Measurements from ENCODE around the gene PEA15. TPM values are rescaled to one million over a fixed set of nuclear protein-coding genes. Genes with fewer than 3 reads are reported as not detected.

The PEA15 gene
- total and polyA plus RNA-seq, 10 of the 15 experiments (the other 5 are each of a cell fraction or from before 2014, with no cell fraction given): 15.1 to 269 (median 65.6) TPM

DNA sequence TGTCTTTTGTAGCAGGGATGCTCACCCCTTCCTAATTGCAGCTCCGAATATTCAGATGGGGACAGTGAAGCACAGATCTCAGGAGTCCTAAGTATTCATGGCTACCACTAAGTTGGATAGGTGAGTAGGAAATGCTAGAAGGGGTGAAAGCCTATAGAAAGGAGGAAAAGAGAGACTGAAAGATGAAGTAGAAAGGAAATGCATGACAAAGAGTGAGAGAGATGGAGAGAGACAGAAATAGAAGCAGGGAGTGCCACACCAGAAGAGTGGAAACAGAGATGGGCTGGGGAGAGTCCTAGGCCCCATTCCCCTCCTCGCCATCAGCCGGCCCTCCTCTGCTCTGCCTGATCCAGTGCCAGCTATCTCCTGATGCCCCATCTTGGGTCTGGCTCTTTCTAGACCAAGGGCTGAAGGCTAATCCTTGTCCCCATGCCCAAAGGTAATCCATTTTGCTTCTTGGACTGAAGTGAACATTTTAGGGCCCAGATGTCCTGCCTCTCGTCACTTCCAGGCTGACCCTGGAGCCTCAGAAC is 2.0 kb downstream of the PEA15 start (continued):
- TF ChIP-seq, protein P1, sequence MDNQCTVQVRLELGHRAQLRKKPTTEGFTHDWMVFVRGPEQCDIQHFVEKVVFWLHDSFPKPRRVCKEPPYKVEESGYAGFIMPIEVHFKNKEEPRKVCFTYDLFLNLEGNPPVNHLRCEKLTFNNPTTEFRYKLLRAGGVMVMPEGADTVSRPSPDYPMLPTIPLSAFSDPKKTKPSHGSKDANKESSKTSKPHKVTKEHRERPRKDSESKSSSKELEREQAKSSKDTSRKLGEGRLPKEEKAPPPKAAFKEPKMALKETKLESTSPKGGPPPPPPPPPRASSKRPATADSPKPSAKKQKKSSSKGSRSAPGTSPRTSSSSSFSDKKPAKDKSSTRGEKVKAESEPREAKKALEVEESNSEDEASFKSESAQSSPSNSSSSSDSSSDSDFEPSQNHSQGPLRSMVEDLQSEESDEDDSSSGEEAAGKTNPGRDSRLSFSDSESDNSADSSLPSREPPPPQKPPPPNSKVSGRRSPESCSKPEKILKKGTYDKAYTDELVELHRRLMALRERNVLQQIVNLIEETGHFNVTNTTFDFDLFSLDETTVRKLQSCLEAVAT (IDR thresholded peaks at IDR 0.05): no peak
- TF ChIP-seq, protein P2, sequence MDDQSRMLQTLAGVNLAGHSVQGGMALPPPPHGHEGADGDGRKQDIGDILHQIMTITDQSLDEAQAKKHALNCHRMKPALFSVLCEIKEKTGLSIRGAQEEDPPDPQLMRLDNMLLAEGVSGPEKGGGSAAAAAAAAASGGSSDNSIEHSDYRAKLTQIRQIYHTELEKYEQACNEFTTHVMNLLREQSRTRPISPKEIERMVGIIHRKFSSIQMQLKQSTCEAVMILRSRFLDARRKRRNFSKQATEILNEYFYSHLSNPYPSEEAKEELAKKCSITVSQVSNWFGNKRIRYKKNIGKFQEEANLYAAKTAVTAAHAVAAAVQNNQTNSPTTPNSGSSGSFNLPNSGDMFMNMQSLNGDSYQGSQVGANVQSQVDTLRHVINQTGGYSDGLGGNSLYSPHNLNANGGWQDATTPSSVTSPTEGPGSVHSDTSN (IDR thresholded peaks at IDR 0.05; ENCODE audit: insufficient replicate concordance, low read depth, low read length): no peak
- TF ChIP-seq SMAD1 (IDR thresholded peaks at IDR 0.05; ENCODE audit: low read depth, partially characterized antibody): no peak
- TF ChIP-seq JUNB (IDR thresholded peaks at IDR 0.05): no peak
- TF ChIP-seq, protein P3, sequence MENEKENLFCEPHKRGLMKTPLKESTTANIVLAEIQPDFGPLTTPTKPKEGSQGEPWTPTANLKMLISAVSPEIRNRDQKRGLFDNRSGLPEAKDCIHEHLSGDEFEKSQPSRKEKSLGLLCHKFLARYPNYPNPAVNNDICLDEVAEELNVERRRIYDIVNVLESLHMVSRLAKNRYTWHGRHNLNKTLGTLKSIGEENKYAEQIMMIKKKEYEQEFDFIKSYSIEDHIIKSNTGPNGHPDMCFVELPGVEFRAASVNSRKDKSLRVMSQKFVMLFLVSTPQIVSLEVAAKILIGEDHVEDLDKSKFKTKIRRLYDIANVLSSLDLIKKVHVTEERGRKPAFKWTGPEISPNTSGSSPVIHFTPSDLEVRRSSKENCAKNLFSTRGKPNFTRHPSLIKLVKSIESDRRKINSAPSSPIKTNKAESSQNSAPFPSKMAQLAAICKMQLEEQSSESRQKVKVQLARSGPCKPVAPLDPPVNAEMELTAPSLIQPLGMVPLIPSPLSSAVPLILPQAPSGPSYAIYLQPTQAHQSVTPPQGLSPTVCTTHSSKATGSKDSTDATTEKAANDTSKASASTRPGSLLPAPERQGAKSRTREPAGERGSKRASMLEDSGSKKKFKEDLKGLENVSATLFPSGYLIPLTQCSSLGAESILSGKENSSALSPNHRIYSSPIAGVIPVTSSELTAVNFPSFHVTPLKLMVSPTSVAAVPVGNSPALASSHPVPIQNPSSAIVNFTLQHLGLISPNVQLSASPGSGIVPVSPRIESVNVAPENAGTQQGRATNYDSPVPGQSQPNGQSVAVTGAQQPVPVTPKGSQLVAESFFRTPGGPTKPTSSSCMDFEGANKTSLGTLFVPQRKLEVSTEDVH (IDR thresholded peaks at IDR 0.05; ENCODE audit: low read depth, partially characterized antibody): no peak
- no peak for TF ChIP-seq SPI1 (IDR thresholded peaks at IDR 0.05; ENCODE audit: borderline replicate concordance, insufficient read depth, low read depth, low read length)

All from GM12878 (cell line).